Transverse colon (tissue), 4 donors: ENCODE results near the gene CDIP1. TPM values are rescaled to one million over a fixed set of nuclear protein-coding genes. Genes with fewer than 3 reads are reported as not detected.

ENCODE experiments used
- DNase-seq: peaks from one replicate; pipeline ENCODE4 v3.0.0-alpha.2; 2019
- H3K27ac ChIP-seq, 4 donors: fragments of 200-600 bp; sonication (generic); 2 replicates each; pipeline ENCODE4 v1.5.1; 2016 to 2018; ENCODE audit warnings: inconsistent platforms in 4 of 4
- H3K27me3 ChIP-seq: fragments of 200-600 bp; sonication (generic); 2 replicates; pipeline ENCODE4 v1.5.1; 2017; ENCODE audit warnings: inconsistent platforms
- H3K36me3 ChIP-seq, 4 donors: fragments of 200-600 bp; sonication (generic); 2 replicates each; pipeline ENCODE4 v1.5.1; 2017 to 2019; ENCODE audit warnings: inconsistent platforms in 4 of 4
- H3K4me1 ChIP-seq, 4 donors: fragments of 200-600 bp; sonication (generic); 2 replicates each; pipeline ENCODE4 v1.5.1; 2017 to 2020; ENCODE audit warnings: inconsistent platforms in 4 of 4
- H3K4me3 ChIP-seq, 4 donors: fragments of 200-600 bp; sonication (generic); 1 replicate in 1 of 4; 2 replicates in 3 of 4; pipeline versions ENCODE4 v1.5.1 to v1.6.1; 2017 to 2019; ENCODE audit warnings: inconsistent platforms in 4 of 4
- H3K9me3 ChIP-seq, 2 donors: fragments of 200-600 bp; sonication (generic); 2 replicates each; pipeline ENCODE4 v1.5.1; 2017 to 2019; ENCODE audit warnings: inconsistent platforms in 2 of 2
- EP300 ChIP-seq: sonication (generic); formaldehyde crosslinking; IDR thresholded peaks from one replicate; pipeline ENCODE4 v1.6.1; 2017; ENCODE audit warnings: antibody characterized with exemption, low read depth
- POLR2A ChIP-seq: fragments of 450-650 bp; IDR thresholded peaks from one replicate; pipeline ENCODE4 v1.6.1; 2016; ENCODE audit warnings: antibody characterized with exemption, mild to moderate bottlenecking, moderate library complexity
- POLR2AphosphoS5 ChIP-seq, 3 donors: sonication (generic); formaldehyde crosslinking; IDR thresholded peaks; one replicate each; pipeline ENCODE4 v1.6.1; 2016; ENCODE audit warnings: antibody characterized with exemption in 3 of 3
- WGBS, 2 donors: methylation state at CpG; one replicate each; pipeline ENCODE4 v1.1.5; 2018; ENCODE audit warnings: low coverage in 1 of 2; 5-methylcytosine and 5-hydroxymethylcytosine counted together
- in situ Hi-C, 4 donors: fragments of 200-750 bp; cut with MboI; loops; one replicate each; pipeline versions ENCODE4 v1.15.0 to v1.15.1; 2017; ENCODE audit warnings: low sequenced_read_pairs in 3 of 4, low pct_ligation_motif_present in 1 of 4, low pct_unique_long_range_greater_than_20kb in 1 of 4
- intact Hi-C: fragments of 100-400 bp; cut with DNase I; formaldehyde crosslinking; loops from one replicate; pipeline ENCODE4 v1.15.1; 2023; ENCODE audit warnings: low total_unique reads
- total RNA-seq, 4 donors: library from RNA; depleted of rRNA; stranded (reverse); fragments of >200 nt; gene quantifications; one replicate each; pipeline ENCODE4 v1.1.0, GENCODE V29; 2016
- TF ChIP-seq, protein P1 (sequence below), 5 experiments: fragments of 200-600 bp in 3 of 5; fragments of 450-650 bp in 2 of 5; sonication (generic) in 3 of 5; IDR thresholded peaks; 1 replicate in 2 of 5; 2 replicates in 3 of 5; pipeline ENCODE4 v1.5.1; 2016 to 2017; ENCODE audit warnings: antibody characterized with exemption in 5 of 5, inconsistent platforms in 3 of 5, mild to moderate bottlenecking in 2 of 5, moderate library complexity in 1 of 5

The CDIP1 gene
- total RNA-seq, 4 donors from 2014 or later: 8.8 to 29.5 (median 19.0) TPM

DNA sequence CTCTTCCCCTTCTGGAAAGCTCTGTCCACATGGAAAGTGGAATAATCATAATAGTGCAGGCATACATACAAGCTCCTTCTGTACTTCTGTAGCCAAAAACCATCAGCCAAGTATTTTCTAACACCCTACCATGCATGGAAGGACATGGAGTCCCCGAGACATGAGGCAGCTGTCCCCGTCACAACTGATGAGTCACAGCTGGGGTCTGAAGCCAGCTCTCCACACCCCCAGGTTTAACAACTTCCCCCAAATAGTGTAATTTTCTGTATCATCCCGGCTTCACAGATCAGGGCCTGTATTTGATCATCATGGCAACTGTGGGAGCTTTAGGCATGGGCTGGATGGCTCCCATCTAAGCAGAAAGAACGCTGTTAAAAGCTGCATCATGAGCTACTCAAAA lies 34.1 kb upstream of the CDIP1 start:
- WGBS, 2 donors: 60 to 73% methylated on average over 2 to 4 of the region's 4 CpGs
- intact Hi-C loops: no loop called here
- Histone ChIP-seq H3K9me3 (no peaks in the 10 kb centered on the region), H3K4me1 (no peaks in the 10 kb centered on the region), H3K27me3 (no peaks in the 10 kb centered on the region), H3K36me3 (no peaks in the 10 kb centered on the region), H3K27ac (no peak overlapping the region), H3K4me3 (no peak overlapping the region)
- in situ Hi-C loops: no loop called here
- DNase-seq: no peak
- TF ChIP-seq POLR2A (no peak), EP300 (no peak), POLR2AphosphoS5 (IDR thresholded peaks at IDR 0.05) (peak; percentile 28 to 76 (median 42))
- TF ChIP-seq, protein P1, sequence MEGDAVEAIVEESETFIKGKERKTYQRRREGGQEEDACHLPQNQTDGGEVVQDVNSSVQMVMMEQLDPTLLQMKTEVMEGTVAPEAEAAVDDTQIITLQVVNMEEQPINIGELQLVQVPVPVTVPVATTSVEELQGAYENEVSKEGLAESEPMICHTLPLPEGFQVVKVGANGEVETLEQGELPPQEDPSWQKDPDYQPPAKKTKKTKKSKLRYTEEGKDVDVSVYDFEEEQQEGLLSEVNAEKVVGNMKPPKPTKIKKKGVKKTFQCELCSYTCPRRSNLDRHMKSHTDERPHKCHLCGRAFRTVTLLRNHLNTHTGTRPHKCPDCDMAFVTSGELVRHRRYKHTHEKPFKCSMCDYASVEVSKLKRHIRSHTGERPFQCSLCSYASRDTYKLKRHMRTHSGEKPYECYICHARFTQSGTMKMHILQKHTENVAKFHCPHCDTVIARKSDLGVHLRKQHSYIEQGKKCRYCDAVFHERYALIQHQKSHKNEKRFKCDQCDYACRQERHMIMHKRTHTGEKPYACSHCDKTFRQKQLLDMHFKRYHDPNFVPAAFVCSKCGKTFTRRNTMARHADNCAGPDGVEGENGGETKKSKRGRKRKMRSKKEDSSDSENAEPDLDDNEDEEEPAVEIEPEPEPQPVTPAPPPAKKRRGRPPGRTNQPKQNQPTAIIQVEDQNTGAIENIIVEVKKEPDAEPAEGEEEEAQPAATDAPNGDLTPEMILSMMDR (IDR thresholded peaks at IDR 0.05): no peak

DNA sequence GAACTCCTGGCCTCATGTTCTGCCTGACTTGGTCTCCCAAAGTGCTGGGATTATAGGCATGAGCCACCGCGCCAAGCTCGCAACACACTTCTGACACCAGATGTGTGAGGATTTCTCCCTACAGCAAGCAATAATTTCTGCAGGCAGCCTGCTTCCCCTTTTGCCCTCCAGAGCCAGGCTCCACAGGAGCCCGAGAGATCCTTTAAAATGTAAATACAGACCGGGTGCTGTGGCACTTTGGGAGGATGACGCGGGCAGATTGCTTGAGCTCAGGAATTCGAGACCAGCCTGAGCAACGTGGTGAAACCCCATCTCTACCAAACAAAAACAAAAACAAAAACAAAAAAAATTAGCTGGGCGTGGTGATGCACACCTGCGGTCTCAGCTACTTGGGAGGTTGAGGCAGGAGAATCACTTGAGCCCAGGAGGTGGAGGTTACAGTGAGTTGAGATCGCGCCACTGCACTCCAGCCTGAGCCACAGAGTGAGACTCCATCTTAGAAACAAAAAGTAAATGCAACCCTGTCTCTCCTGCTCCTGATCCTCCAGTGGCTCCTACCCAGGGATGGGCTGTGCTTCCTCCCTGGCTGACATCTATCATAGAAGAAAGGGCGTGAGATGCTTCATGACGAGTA lies 32.2 kb upstream of the CDIP1 start:
- in situ Hi-C loops (no loop called here), intact Hi-C loops (no loop called here)
- TF ChIP-seq POLR2AphosphoS5 (IDR thresholded peaks at IDR 0.05) (no peak), EP300 (no peak), POLR2A (no peak)
- TF ChIP-seq, protein P1 (IDR thresholded peaks at IDR 0.05): no peak
- Histone ChIP-seq H3K36me3 (no peaks in the 10 kb centered on the region), H3K4me3 (no peak overlapping the region), H3K9me3 (no peaks in the 10 kb centered on the region), H3K4me1 (no peaks in the 10 kb centered on the region), H3K27me3 (no peaks in the 10 kb centered on the region), H3K27ac (no peak overlapping the region)
- 83 to 84% methylated on average over 12 to 15 of the region's 15 CpGs for WGBS, 2 donors
- DNase-seq: no peak

DNA sequence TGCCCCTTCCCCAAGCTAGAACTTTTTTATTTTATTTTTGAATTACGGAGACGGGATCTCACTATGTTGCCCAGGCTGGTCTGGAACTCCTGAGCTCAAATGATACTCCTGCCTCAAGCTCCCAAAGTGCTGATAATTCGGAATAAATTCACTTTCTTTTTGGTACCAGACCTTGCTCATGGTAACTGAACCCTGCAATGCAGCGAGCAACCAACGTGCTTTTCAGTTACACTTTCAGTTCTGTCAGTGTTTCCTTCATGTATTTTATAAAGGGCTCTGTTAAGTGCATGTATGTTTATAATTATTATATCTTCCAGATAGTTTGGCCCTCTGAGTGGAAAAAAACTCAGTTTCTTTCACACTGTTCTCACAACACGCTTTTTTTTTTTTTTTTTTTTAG lies 31.5 kb upstream of the CDIP1 start:
- Histone ChIP-seq H3K27ac (no peak overlapping the region), H3K9me3 (no peaks in the 10 kb centered on the region)
- 73 to 80% methylated on average over 3 to 6 of the region's 6 CpGs for WGBS, 2 donors

DNA sequence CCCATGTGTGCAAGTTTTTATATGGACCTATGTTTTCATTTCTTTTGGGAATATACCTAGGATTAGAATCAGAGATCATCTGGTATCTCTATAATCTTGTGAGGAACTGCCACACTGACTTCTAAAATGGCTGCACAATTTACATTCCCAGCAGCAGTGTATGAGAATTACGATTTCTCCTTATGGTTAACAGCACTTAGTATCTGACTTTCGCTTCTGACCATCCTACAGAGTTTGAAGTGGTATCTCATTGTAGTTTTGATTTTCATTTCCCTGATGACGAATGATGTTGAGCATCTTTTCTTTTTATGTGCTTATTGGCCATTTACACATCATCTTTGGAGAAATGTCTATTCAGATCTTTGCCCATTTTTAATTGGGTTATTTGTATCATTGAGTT lies 27.6 kb upstream of the CDIP1 start:
- no peaks in the 10 kb centered on the region for H3K36me3 ChIP-seq
- TF ChIP-seq, protein P1 (IDR thresholded peaks at IDR 0.05): no peak
- TF ChIP-seq POLR2A: no peak
- 54 to 74% methylated on average over 3 of the region's 3 CpGs for WGBS, 2 donors
- in situ Hi-C loops (no loop called here), intact Hi-C loops (no loop called here)
- no peak overlapping the region for H3K4me3 ChIP-seq
- no peaks in the 10 kb centered on the region for H3K27me3 ChIP-seq
- DNase-seq: no peak
- no peaks in the 10 kb centered on the region for H3K4me1 ChIP-seq
- no peaks in the 10 kb centered on the region for H3K9me3 ChIP-seq
- no peak overlapping the region for H3K27ac ChIP-seq

More for the DNA sequence above, 31.5 kb upstream of the CDIP1 start:
- TF ChIP-seq POLR2AphosphoS5 (IDR thresholded peaks at IDR 0.05): no peak
- TF ChIP-seq, protein P1 (IDR thresholded peaks at IDR 0.05): no peak
- TF ChIP-seq POLR2A: no peak
- TF ChIP-seq EP300: no peak
- H3K4me3 ChIP-seq: no peak overlapping the region
- H3K36me3 ChIP-seq: no peaks in the 10 kb centered on the region
- intact Hi-C loops (no loop called here), in situ Hi-C loops (no loop called here)
- no peaks in the 10 kb centered on the region for H3K27me3 ChIP-seq
- no peaks in the 10 kb centered on the region for H3K4me1 ChIP-seq
- DNase-seq: no peak
